ENCODE results near the gene NDUFS8. TPM values are rescaled to one million over a fixed set of nuclear protein-coding genes. Genes with fewer than 3 reads are reported as not detected.

NDUFS8 gene
- total RNA-seq, 4 donors from 2014 or later = 155 to 226 (median 188) TPM

- H3K36me3 ChIP-seq = no peaks in the 10 kb centered on the region
- 0 to 11% methylated on average over 1 to 10 of the region's 10 CpGs for whole genome bisulfite sequencing, 2 donors (ENCODE audit: low coverage in 1 of 2)
Measured at GRCh38 chr11:68031144-68031464, 623 bp downstream of the NDUFS8 start.

GRCh38 chr11:68032003-68032402 is 1.5 kb downstream of the NDUFS8 start:
- DNase-seq = no peak
- WGBS, 2 donors (ENCODE audit: low coverage in 1 of 2) = 60 to 63% methylated on average over 6 to 9 of the region's 9 CpGs
- Histone ChIP-seq H3K4me3 (no peak overlapping the region), H3K27ac (peak overlapping the region in 1 of 4 donors; percentile 96), H3K9me3 (no peaks in the 10 kb centered on the region), H3K27me3 (no peaks in the 10 kb centered on the region), H3K4me1 (peaks cover 9 to 32% (median 18%) of the 10 kb centered on the region in 4 donors), H3K36me3 (no peaks in the 10 kb centered on the region)
- intact Hi-C loops (cut with DNase I; ENCODE audit: low total_unique reads) = loop anchor here (10.0 kb wide), 1 partner anchor 93 kb away; the partner anchor contains the start of gene CHKA
- in situ Hi-C loops (cut with MboI; ENCODE audit: low pct_ligation_motif_present in 1 of 4, low pct_unique_long_range_greater_than_20kb in 1 of 4, low sequenced_read_pairs in 3 of 4) = no loop called here
- TF ChIP-seq EP300 (IDR thresholded peaks at IDR 0.05; ENCODE audit: low read depth) (no peak), POLR2AphosphoS5 (IDR thresholded peaks at IDR 0.05) (no peak), CTCF (IDR thresholded peaks at IDR 0.05) (no peak), POLR2A (IDR thresholded peaks at IDR 0.05) (no peak)

More at GRCh38 chr11:68031144-68031464, 623 bp downstream of the NDUFS8 start:
- no peaks in the 10 kb centered on the region for H3K9me3 ChIP-seq
- H3K27ac ChIP-seq = peak overlapping the region; percentile 89 to 96 (median 90)
- no peak for TF ChIP-seq CTCF (IDR thresholded peaks at IDR 0.05)
- no peak for TF ChIP-seq POLR2A (IDR thresholded peaks at IDR 0.05)
- TF ChIP-seq EP300 (IDR thresholded peaks at IDR 0.05; ENCODE audit: low read depth) = no peak
- no peak for TF ChIP-seq POLR2AphosphoS5 (IDR thresholded peaks at IDR 0.05)
- peaks cover 9 to 25% (median 18%) of the 10 kb centered on the region in 4 donors for H3K4me1 ChIP-seq
- no peak for DNase-seq
- H3K4me3 ChIP-seq = peak overlapping the region; percentile 71 to 86 (median 80)
- H3K27me3 ChIP-seq = no peaks in the 10 kb centered on the region
- intact Hi-C loops (cut with DNase I; ENCODE audit: low total_unique reads) (loop anchor here (10.0 kb wide), 1 partner anchor 94 kb away; the partner anchor contains the start of gene CHKA), in situ Hi-C loops (cut with MboI; ENCODE audit: low pct_ligation_motif_present in 1 of 4, low pct_unique_long_range_greater_than_20kb in 1 of 4, low sequenced_read_pairs in 3 of 4) (no loop called here)

GRCh38 chr11:68032997-68033707 is 2.7 kb downstream of the NDUFS8 start:
- H3K9me3 ChIP-seq = no peaks in the 10 kb centered on the region
- no peak overlapping the region for H3K4me3 ChIP-seq
- 90% methylated on average over 28 of the region's 29 CpGs; no CpG with 5 or more reads in 1 of the 2 donors for WGBS, 2 donors (ENCODE audit: low coverage in 1 of 2)
- no peaks in the 10 kb centered on the region for H3K27me3 ChIP-seq
- intact Hi-C loops (cut with DNase I; ENCODE audit: low total_unique reads) = loop anchor here (10.0 kb wide), 1 partner anchor 92 kb away; the partner anchor contains the start of gene CHKA
- DNase-seq = no peak
- H3K36me3 ChIP-seq = no peaks in the 10 kb centered on the region
- TF ChIP-seq CTCF (IDR thresholded peaks at IDR 0.05) (no peak), POLR2AphosphoS5 (IDR thresholded peaks at IDR 0.05) (no peak), POLR2A (IDR thresholded peaks at IDR 0.05) (no peak), EP300 (IDR thresholded peaks at IDR 0.05; ENCODE audit: low read depth) (no peak)
- no peak overlapping the region for H3K27ac ChIP-seq
- in situ Hi-C loops (cut with MboI; ENCODE audit: low pct_ligation_motif_present in 1 of 4, low pct_unique_long_range_greater_than_20kb in 1 of 4, low sequenced_read_pairs in 3 of 4) = no loop called here
- peaks cover 12 to 43% (median 24%) of the 10 kb centered on the region in 4 donors for H3K4me1 ChIP-seq

GRCh38 chr11:68033708-68034045 is 3.2 kb downstream of the NDUFS8 start:
- Histone ChIP-seq H3K4me1 (peaks cover 16 to 48% (median 29%) of the 10 kb centered on the region in 4 donors), H3K36me3 (no peaks in the 10 kb centered on the region), H3K27me3 (no peaks in the 10 kb centered on the region), H3K27ac (no peak overlapping the region), H3K9me3 (no peaks in the 10 kb centered on the region), H3K4me3 (no peak overlapping the region)
- no peak for DNase-seq
- intact Hi-C loops (cut with DNase I; ENCODE audit: low total_unique reads) (loop anchor here (10.0 kb wide), 1 partner anchor 91 kb away; the partner anchor contains the start of gene CHKA), in situ Hi-C loops (cut with MboI; ENCODE audit: low pct_ligation_motif_present in 1 of 4, low pct_unique_long_range_greater_than_20kb in 1 of 4, low sequenced_read_pairs in 3 of 4) (no loop called here)
- no peak for TF ChIP-seq POLR2A (IDR thresholded peaks at IDR 0.05)
- TF ChIP-seq EP300 (IDR thresholded peaks at IDR 0.05; ENCODE audit: low read depth) = no peak
- TF ChIP-seq CTCF (IDR thresholded peaks at IDR 0.05) = no peak
- WGBS, 2 donors (ENCODE audit: low coverage in 1 of 2) = 88% methylated on average over 10 of the region's 12 CpGs; no CpG with 5 or more reads in 1 of the 2 donors

All from transverse colon (tissue), 4 donors.